Midbrain (tissue), 1 donor: ENCODE measurements around the gene RRP9.
"Not testable (repeated sequence)": the region's sequence is repeated elsewhere in the genome, so short reads cannot be mapped to it uniquely, and the experiment has no call there.

ENCODE experiments used
- DNase-seq: peaks from one replicate; lab custom pipeline; 2025; lab: John Stamatoyannopoulos, UW

The RRP9 gene

GRCh38 chr3:51938780-51939425 lies 2.8 kb downstream of the RRP9 start:
- DNase-seq = no peak

- no peak for DNase-seq
These were observed 3.9 kb downstream of the RRP9 start for GRCh38 chr3:51937611-51938450.

GRCh38 chr3:51937014-51937413 lies 4.7 kb downstream of the RRP9 start:
- no peak for DNase-seq

GRCh38 chr3:51935886-51936755 lies 5.6 kb downstream of the RRP9 start:
- DNase-seq = no peak

GRCh38 chr3:51934991-51935885 lies 6.5 kb downstream of the RRP9 start:
- DNase-seq = no peak

- DNase-seq = no peak
These were observed 7.4 kb downstream of the RRP9 start for GRCh38 chr3:51934139-51934850.

- DNase-seq = no peak
These were observed 8.1 kb downstream of the RRP9 start for GRCh38 chr3:51933471-51934138.

GRCh38 chr3:51932471-51933370 lies 9.0 kb downstream of the RRP9 start:
- DNase-seq = no peak

- DNase-seq = no peak
These were observed 9.9 kb downstream of the RRP9 start for GRCh38 chr3:51931756-51932155.

- no peak for DNase-seq
These were observed 11.3 kb downstream of the RRP9 start for GRCh38 chr3:51930439-51930838.

GRCh38 chr3:51929420-51930003 lies 12.2 kb downstream of the RRP9 start:
- no peak for DNase-seq

GRCh38 chr3:51928981-51929380 lies 12.7 kb downstream of the RRP9 start:
- not testable (repeated sequence) for DNase-seq

- no peak for DNase-seq
These were observed 13.3 kb downstream of the RRP9 start for GRCh38 chr3:51928438-51928837.

GRCh38 chr3:51927061-51927977 lies 14.4 kb downstream of the RRP9 start:
- DNase-seq = no peak

GRCh38 chr3:51921081-51921578 lies 20.6 kb downstream of the RRP9 start:
- DNase-seq = no peak

GRCh38 chr3:51916418-51916817 lies 25.3 kb downstream of the RRP9 start:
- DNase-seq = no peak

GRCh38 chr3:51908026-51908425 lies 33.7 kb downstream of the RRP9 start:
- DNase-seq = no peak
